Peyer's patch (tissue), 4 donors: ENCODE data around the gene MAGEA4.

Source experiments
- CTCF ChIP-seq, 6 experiments: fragments of 450-650 bp in 4 of 6; fragments of 200-600 bp in 2 of 6; sonication (generic) in 1 of 6; IDR thresholded peaks; one replicate each; pipeline ENCODE4 v1.5.1; 2017 to 2019; ENCODE audit warnings: antibody characterized with exemption in 6 of 6, mild to moderate bottlenecking in 3 of 6, moderate library complexity in 1 of 6
- POLR2A ChIP-seq, 2 donors: fragments of 450-650 bp; IDR thresholded peaks; one replicate each; pipeline ENCODE4 v1.5.1; 2017; ENCODE audit warnings: antibody characterized with exemption in 2 of 2, mild to moderate bottlenecking in 2 of 2, moderate library complexity in 2 of 2

GRCh38 chrX:151966236-151966635 lies 53.5 kb downstream of the MAGEA4 start:
- TF ChIP-seq POLR2A (IDR thresholded peaks at IDR 0.05), result no peak
- no peak for TF ChIP-seq CTCF (IDR thresholded peaks at IDR 0.05)
